ENCODE data around the gene HDAC4.

DNA sequence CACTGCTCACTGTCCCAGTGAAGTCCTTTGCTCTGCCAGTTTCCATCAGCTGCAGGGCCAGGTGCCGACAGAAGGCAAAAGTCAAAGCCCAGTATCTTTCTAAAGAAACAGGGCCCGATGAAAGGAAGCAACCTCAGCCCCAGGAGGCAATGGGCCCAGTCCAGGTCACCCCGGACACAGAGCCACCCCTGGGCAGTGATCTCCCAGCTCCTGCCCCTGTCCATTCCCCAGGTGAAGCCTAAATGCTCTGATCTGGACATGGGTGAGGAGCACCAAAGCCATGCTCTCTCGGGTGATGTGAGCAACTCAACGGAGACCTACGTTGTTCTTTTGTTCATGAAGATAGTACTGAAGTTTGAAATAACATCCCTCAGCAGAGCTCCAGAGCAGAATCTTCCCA lies 61.6 kb downstream of the HDAC4 start:
- TF ChIP-seq CTCF (IDR thresholded peaks at IDR 0.05; ENCODE audit: low read length) (no peak), EZH2 (IDR thresholded peaks at IDR 0.05; ENCODE audit: borderline replicate concordance, low read length) (no peak)
